ENCODE data around the gene MICOS13. TPM values are rescaled to one million over a fixed set of nuclear protein-coding genes. Genes with fewer than 3 reads are reported as not detected.
A peak's percentile ranks its signal among the peaks of the same experiment; 100 is the strongest.

Gene MICOS13
- total RNA-seq, 1 experiment from 2014 or later, result 93.5 TPM

DNA sequence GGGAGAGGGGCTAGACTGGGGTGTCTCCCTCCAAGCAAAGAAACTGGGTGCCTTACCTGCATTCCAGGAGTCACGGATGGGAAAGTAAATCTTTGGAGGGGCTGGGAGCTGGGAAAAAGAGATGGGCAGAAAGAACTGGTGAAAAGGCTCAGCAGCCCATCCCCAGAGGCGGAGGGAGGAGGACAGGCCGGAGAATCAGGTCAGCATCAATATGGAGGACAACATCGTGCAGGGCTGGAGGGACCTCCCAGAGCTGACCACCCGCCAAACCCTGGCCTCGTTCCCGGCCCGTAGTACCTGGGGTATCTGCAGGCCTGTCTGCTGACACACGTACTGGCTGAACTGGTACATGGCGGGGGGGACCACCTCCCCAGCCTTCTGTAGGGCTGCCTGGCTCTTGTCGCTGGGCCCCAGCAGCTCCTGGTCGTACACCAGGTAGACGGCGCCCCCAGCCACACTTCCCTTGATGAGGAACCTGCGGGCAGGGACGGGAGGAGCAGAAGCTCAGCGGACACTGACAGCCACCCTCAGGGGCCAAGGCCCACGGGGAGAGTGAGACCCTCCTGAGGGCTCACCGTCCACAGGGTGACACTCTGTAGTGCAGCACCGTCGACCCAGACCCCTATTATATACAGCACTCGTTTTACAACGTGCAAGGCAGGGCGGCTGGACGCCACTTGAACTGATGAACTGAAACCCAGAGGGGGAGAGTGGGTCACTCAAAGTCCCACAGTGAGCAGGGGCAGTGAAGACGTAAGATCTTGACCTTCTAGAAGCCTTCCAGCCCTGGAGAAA is 830 bp downstream of the MICOS13 start:
- peak overlapping the region; percentile 72 to 96 for H3K4me3 ChIP-seq (ENCODE audit: low read depth in 2 of 2, low read length in 2 of 2)

DNA sequence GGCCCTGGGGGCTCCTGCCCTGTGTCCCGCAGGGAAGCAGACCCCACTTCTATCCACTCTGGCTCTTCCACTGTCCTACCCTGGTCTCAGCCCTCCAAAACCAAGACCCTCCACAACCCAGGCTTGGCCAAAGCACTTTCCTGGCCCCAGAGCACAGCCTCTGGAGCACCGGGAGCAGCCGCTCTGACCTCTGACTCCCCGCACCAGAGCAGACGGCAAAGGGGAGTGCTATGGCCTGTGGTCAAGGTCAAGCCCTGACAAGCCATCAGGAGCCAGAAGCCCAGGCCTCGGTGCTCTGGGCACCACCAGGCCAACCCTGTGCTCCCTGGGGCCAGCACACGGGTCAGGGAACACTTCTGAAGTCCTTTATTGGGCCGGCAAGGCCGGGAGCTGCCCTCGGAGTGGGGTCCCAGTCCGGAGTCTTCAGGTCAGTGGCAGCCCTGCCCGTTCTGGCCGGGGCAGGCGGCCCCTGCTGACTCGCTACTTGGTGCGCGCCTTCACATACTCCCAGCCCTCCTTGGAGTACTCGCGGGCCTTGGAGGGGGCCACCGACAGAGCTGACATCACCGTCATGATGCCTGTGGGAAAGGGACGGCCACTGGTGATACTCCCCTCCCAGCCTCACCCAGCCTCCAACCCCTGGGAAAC is 2.1 kb downstream of the MICOS13 start:
- TF ChIP-seq SIN3A (IDR thresholded peaks at IDR 0.05; ENCODE audit: borderline replicate concordance, insufficient read depth, low read depth, low read length) (no peak), TCF7L2 (IDR thresholded peaks at IDR 0.05; ENCODE audit: low read depth, low read length) (no peak), POLR2AphosphoS5 (IDR thresholded peaks at IDR 0.05; ENCODE audit: low read depth, low read length) (no peak)
- TF ChIP-seq, protein P1, sequence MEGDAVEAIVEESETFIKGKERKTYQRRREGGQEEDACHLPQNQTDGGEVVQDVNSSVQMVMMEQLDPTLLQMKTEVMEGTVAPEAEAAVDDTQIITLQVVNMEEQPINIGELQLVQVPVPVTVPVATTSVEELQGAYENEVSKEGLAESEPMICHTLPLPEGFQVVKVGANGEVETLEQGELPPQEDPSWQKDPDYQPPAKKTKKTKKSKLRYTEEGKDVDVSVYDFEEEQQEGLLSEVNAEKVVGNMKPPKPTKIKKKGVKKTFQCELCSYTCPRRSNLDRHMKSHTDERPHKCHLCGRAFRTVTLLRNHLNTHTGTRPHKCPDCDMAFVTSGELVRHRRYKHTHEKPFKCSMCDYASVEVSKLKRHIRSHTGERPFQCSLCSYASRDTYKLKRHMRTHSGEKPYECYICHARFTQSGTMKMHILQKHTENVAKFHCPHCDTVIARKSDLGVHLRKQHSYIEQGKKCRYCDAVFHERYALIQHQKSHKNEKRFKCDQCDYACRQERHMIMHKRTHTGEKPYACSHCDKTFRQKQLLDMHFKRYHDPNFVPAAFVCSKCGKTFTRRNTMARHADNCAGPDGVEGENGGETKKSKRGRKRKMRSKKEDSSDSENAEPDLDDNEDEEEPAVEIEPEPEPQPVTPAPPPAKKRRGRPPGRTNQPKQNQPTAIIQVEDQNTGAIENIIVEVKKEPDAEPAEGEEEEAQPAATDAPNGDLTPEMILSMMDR (IDR thresholded peaks at IDR 0.05), result no peak
- TF ChIP-seq, protein P2, sequence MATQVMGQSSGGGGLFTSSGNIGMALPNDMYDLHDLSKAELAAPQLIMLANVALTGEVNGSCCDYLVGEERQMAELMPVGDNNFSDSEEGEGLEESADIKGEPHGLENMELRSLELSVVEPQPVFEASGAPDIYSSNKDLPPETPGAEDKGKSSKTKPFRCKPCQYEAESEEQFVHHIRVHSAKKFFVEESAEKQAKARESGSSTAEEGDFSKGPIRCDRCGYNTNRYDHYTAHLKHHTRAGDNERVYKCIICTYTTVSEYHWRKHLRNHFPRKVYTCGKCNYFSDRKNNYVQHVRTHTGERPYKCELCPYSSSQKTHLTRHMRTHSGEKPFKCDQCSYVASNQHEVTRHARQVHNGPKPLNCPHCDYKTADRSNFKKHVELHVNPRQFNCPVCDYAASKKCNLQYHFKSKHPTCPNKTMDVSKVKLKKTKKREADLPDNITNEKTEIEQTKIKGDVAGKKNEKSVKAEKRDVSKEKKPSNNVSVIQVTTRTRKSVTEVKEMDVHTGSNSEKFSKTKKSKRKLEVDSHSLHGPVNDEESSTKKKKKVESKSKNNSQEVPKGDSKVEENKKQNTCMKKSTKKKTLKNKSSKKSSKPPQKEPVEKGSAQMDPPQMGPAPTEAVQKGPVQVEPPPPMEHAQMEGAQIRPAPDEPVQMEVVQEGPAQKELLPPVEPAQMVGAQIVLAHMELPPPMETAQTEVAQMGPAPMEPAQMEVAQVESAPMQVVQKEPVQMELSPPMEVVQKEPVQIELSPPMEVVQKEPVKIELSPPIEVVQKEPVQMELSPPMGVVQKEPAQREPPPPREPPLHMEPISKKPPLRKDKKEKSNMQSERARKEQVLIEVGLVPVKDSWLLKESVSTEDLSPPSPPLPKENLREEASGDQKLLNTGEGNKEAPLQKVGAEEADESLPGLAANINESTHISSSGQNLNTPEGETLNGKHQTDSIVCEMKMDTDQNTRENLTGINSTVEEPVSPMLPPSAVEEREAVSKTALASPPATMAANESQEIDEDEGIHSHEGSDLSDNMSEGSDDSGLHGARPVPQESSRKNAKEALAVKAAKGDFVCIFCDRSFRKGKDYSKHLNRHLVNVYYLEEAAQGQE (IDR thresholded peaks at IDR 0.05; ENCODE audit: insufficient read depth in 1 of 2, low read depth in 2 of 2, low read length in 1 of 2), result no peak
- POLR2A ChIA-PET, result no interaction called here
- intact Hi-C loops (cut with micrococcal nuclease; ENCODE audit: unreplicated experiment), result no loop called here

More for the DNA sequence above, 830 bp downstream of the MICOS13 start:
- TSS peak; percentile 89 for BruUV-seq (replicated peaks)
- ATAC-seq, result no peak
- in situ Hi-C loops (cut with HindIII; ENCODE audit: low pct_unique_long_range_greater_than_20kb, low sequenced_read_pairs) (no loop called here), intact Hi-C loops (cut with micrococcal nuclease; ENCODE audit: unreplicated experiment) (no loop called here)
- H3K4me1 ChIP-seq (ENCODE audit: control insufficient read depth, insufficient read depth, low read length), result no peaks in the 10 kb centered on the region
- no peaks in the 10 kb centered on the region for H3K27me3 ChIP-seq (ENCODE audit: control insufficient read depth, insufficient read depth, low read length)
- DNase-seq (ENCODE audit: low read depth, low spot score), result no peak
- POLR2A ChIA-PET, result no interaction called here
- peak overlapping the region; percentile 94 for H3K27ac ChIP-seq (ENCODE audit: low read length)
- peaks cover 5% of the 10 kb centered on the region; the same call in 1 of the 2 replicates for H3K36me3 ChIP-seq (ENCODE audit: control insufficient read depth, insufficient read depth, low read length)
- CTCF ChIA-PET, result no interaction called here
- TF ChIP-seq, protein P1 (IDR thresholded peaks at IDR 0.05), result no peak
- TF ChIP-seq POLR2AphosphoS5 (IDR thresholded peaks at IDR 0.05; ENCODE audit: low read depth, low read length) (no peak), SIN3A (IDR thresholded peaks at IDR 0.05; ENCODE audit: borderline replicate concordance, insufficient read depth, low read depth, low read length) (no peak), TCF7L2 (IDR thresholded peaks at IDR 0.05; ENCODE audit: low read depth, low read length) (no peak)
- TF ChIP-seq, protein P2 (IDR thresholded peaks at IDR 0.05; ENCODE audit: insufficient read depth in 1 of 2, low read depth in 2 of 2, low read length in 1 of 2), result no peak
- no peaks in the 10 kb centered on the region for H3K9me3 ChIP-seq (ENCODE audit: control insufficient read depth, insufficient read depth, low read depth, low read length)

More for the DNA sequence above, 2.1 kb downstream of the MICOS13 start:
- Histone ChIP-seq H3K4me1 (ENCODE audit: control insufficient read depth, insufficient read depth, low read length) (no peaks in the 10 kb centered on the region), H3K27me3 (ENCODE audit: control insufficient read depth, insufficient read depth, low read length) (no peaks in the 10 kb centered on the region), H3K4me3 (ENCODE audit: low read depth in 2 of 2, low read length in 2 of 2) (no peak overlapping the region), H3K27ac (ENCODE audit: low read length) (no peak overlapping the region), H3K9me3 (ENCODE audit: control insufficient read depth, insufficient read depth, low read depth, low read length) (no peaks in the 10 kb centered on the region), H3K36me3 (ENCODE audit: control insufficient read depth, insufficient read depth, low read length) (peaks cover 5% of the 10 kb centered on the region; the same call in 1 of the 2 replicates)
- DNase-seq (ENCODE audit: low read depth, low spot score), result no peak
- no peak for ATAC-seq
- CTCF ChIA-PET, result no interaction called here
- no TSS peak for BruUV-seq (replicated peaks)
- in situ Hi-C loops (cut with HindIII; ENCODE audit: low pct_unique_long_range_greater_than_20kb, low sequenced_read_pairs), result no loop called here
